Anterior cingulate cortex (tissue), 58 donors: Measurements from ENCODE around the gene JKAMP.

Experiments used
- DNase-seq, 58 donors: peaks; one replicate each; lab custom pipeline; 2025; lab: John Stamatoyannopoulos, UW

Gene JKAMP

GRCh38 chr14:59480166-59480565 lies 4.2 kb upstream of the JKAMP start:
- DNase-seq, result no peak

- no peak for DNase-seq
These were observed 2.9 kb upstream of the JKAMP start for GRCh38 chr14:59481407-59481806.

GRCh38 chr14:59481871-59482540 lies 2.3 kb upstream of the JKAMP start:
- DNase-seq, result no peak

- peak in 6 of 58 donors; percentile 1 to 45 (median 10) for DNase-seq
These were observed 1.6 kb upstream of the JKAMP start for GRCh38 chr14:59482541-59483331.

- DNase-seq, result peak in 4 of 58 donors; percentile 19 to 56 (median 20)
These were observed 954 bp upstream of the JKAMP start for GRCh38 chr14:59483363-59483762.

GRCh38 chr14:59484639-59485175 lies 390 bp downstream of the JKAMP start:
- peak in 2 of 58 donors; percentile 71 to 87 for DNase-seq

- no peak for DNase-seq
These were observed 6.4 kb downstream of the JKAMP start for GRCh38 chr14:59490756-59491155.

- DNase-seq, result no peak
These were observed 8.1 kb downstream of the JKAMP start for GRCh38 chr14:59492384-59492783.

- no peak for DNase-seq
These were observed 16.4 kb downstream of the JKAMP start for GRCh38 chr14:59500732-59501131.

GRCh38 chr14:59503256-59503655 lies 18.9 kb downstream of the JKAMP start:
- no peak for DNase-seq

GRCh38 chr14:59507063-59507751 lies 22.9 kb downstream of the JKAMP start:
- DNase-seq, result peak in 28 of 58 donors; percentile 3 to 54 (median 13)

- no peak for DNase-seq
These were observed 23.4 kb downstream of the JKAMP start for GRCh38 chr14:59507752-59508103.

GRCh38 chr14:59509101-59509500 lies 24.8 kb downstream of the JKAMP start:
- DNase-seq, result no peak

- no peak for DNase-seq
These were observed 25.7 kb downstream of the JKAMP start for GRCh38 chr14:59510001-59510400.

GRCh38 chr14:59510966-59511365 lies 26.6 kb downstream of the JKAMP start:
- no peak for DNase-seq

- peak in 1 of 58 donors; percentile 1 for DNase-seq
These were observed 27.7 kb downstream of the JKAMP start for GRCh38 chr14:59511916-59512575.

GRCh38 chr14:59520224-59520623 lies 35.9 kb downstream of the JKAMP start:
- no peak for DNase-seq

- no peak for DNase-seq
These were observed 44.9 kb downstream of the JKAMP start for GRCh38 chr14:59529189-59529588.

GRCh38 chr14:59530349-59530748 lies 46.0 kb downstream of the JKAMP start:
- DNase-seq, result no peak

GRCh38 chr14:59532419-59532818 lies 48.1 kb downstream of the JKAMP start:
- DNase-seq, result no peak
